Heart right ventricle (tissue), 16 donors: Measurements from ENCODE around the gene ESPNL. TPM values are rescaled to one million over a fixed set of nuclear protein-coding genes. Genes with fewer than 3 reads are reported as not detected.
A peak's percentile ranks its signal among the peaks of the same experiment; 100 is the strongest.

Experiments used
- ATAC-seq, 8 donors: fragments of 200-7000 bp; cut with Tn5 transposase; one replicate each; pipeline ENCODE4 v1.9.1; 2020; ENCODE audit warnings: mild to moderate bottlenecking in 8 of 8, moderate library complexity in 8 of 8, moderate number of reproducible peaks in 1 of 8
- DNase-seq, 2 donors: peaks; one replicate each; pipeline ENCODE4 v3.0.0-alpha.2; 2020
- H3K27ac ChIP-seq, 10 donors: fragments of 200-600 bp; sonication (generic) in 2 of 10; one replicate each; pipeline versions ENCODE4 v1.5.0 to v1.8.0; 2020 to 2022; ENCODE audit warnings: mild to moderate bottlenecking in 3 of 10
- H3K27me3 ChIP-seq, 7 donors: fragments of 200-600 bp; one replicate each; pipeline ENCODE4 v1.8.0; 2021 to 2022; ENCODE audit warnings: mild to moderate bottlenecking in 2 of 7
- H3K36me3 ChIP-seq, 9 donors: fragments of 200-600 bp; sonication (generic) in 1 of 9; one replicate each; pipeline versions ENCODE4 v1.5.0 to v1.8.0; 2020 to 2022; ENCODE audit warnings: mild to moderate bottlenecking in 2 of 9
- H3K4me1 ChIP-seq, 9 donors: fragments of 200-600 bp; sonication (generic) in 1 of 9; one replicate each; pipeline versions ENCODE4 v1.5.0 to v1.8.0; 2020 to 2022; ENCODE audit warnings: mild to moderate bottlenecking in 4 of 9
- H3K4me3 ChIP-seq, 10 donors: fragments of 200-600 bp; sonication (generic) in 2 of 10; one replicate each; pipeline versions ENCODE4 v1.5.0 to v1.8.0; 2020 to 2022; ENCODE audit warnings: mild to moderate bottlenecking in 7 of 10, moderate library complexity in 2 of 10
- H3K9me3 ChIP-seq, 11 donors: fragments of 200-600 bp in 10 of 11; sonication (generic) in 2 of 11; one replicate each; pipeline versions ENCODE4 v1.5.0 to v1.8.0; 2013 to 2022; ENCODE audit warnings: mild to moderate bottlenecking in 2 of 11, control low read depth in 1 of 11, moderate library complexity in 1 of 11
- CTCF ChIP-seq, 9 donors: fragments of 200-600 bp; sonication (generic) in 2 of 9; IDR thresholded peaks; one replicate each; pipeline versions ENCODE4 v1.5.0 to v1.8.0; 2021 to 2022; ENCODE audit warnings: antibody characterized with exemption in 9 of 9, mild to moderate bottlenecking in 5 of 9, moderate library complexity in 1 of 9
- WGBS, 2 donors: extraction: QIAGEN DNeasy Blood & Tissue Kit; methylation state at CpG; one replicate each; pipeline ENCODE4 v1.1.7; 2013; ENCODE audit warnings: inconsistent platforms in 1 of 2; 5-methylcytosine and 5-hydroxymethylcytosine counted together
- intact Hi-C, 10 donors: fragments of 100-400 bp; cut with DNase I; formaldehyde crosslinking; loops; one replicate each; pipeline versions ENCODE4 v1.11.1 to v1.14.2; 2022
- polyA plus RNA-seq, 2 donors: library from polyadenylated mRNA; stranded (reverse); fragments of 200-250 nt; gene quantifications; one replicate each; pipeline ENCODE4 v1.2.3, GENCODE V29; 2013
- total RNA-seq, 10 donors: library from RNA; stranded (reverse); fragmentation: NEBNext Ultra II Directional in 3 of 10; extraction: Animal tissue kit (Norgen Biotek cat#: 25700) in 3 of 10; gene quantifications; one replicate each; pipeline versions ENCODE4 v1.2.1 to v1.2.4, GENCODE V29; 2021 to 2023
- donor health status: Arrhythmogenic right ventricular cardiomyopathy.
- donor health status: ischemic (EF 13 %, LVEDD 7.1; RV severe dilation, severe dysfunction).
- donor health status: healthy with polysubstance abuse.
- donor health status: DM: no; HTN: yes; CAD: no.
- donor health status: DM: no; HTN: no; CAD: no.
- donor health status: ischemic (EF 25% LVEDD 6.9; RV normal size, moderate dysfunction).
- donor health status: ischemic (EF 25% LVEDD 5.7; RV mildly dilated, moderate dysfunction).
- donor health status: healthy.
- donor health status: DM: yes; HTN: yes; CAD: no.
- donor health status: Ischemic cardiomyopathy.
- donor health status: ischemic (EF 35%, LVEDD 5.7; RV mildly dilated, moderate dysfunction).
- donor health status: nonischemic (EF 11% LVEDD 7.7; RV severe dilation, severe dysfunction).
- donor health status: DM: yes; HTN: yes; CAD: no.
- donor health status: PGD.
- donor health status: ischemic (EF 29% LVEDD 5.4; RV normal size, mild dysfunction).
- donor health status: nonischemic (EF 23%, LVEDD 6.1; RV moderate dilation, normal function).

Gene ESPNL
- total and polyA plus RNA-seq, 12 donors: 0.01 to 1.7 (median 0.33) TPM; not detected in 2

GRCh38 chr2:238128061-238128440 is 27.9 kb downstream of the ESPNL start:
- DNase-seq (peak in 1 of 2 donors; percentile 1), ATAC-seq (no peak)
- Histone ChIP-seq H3K27me3 (no peaks in the 10 kb centered on the region), H3K36me3 (no peaks in the 10 kb centered on the region), H3K4me1 (peaks cover 0 to 8% (median 0%) of the 10 kb centered on the region in 9 donors), H3K27ac (no peak overlapping the region), H3K9me3 (no peaks in the 10 kb centered on the region), H3K4me3 (no peak overlapping the region)
- intact Hi-C loops: no loop called here
- WGBS, 2 donors: 88 to 96% methylated on average over 22 of the region's 22 CpGs
- TF ChIP-seq CTCF (IDR thresholded peaks at IDR 0.05): no peak

- TF ChIP-seq CTCF (IDR thresholded peaks at IDR 0.05): no peak
- no peak for ATAC-seq
Measured at GRCh38 chr2:238128534-238129001, 28.4 kb downstream of the ESPNL start.

DNA sequence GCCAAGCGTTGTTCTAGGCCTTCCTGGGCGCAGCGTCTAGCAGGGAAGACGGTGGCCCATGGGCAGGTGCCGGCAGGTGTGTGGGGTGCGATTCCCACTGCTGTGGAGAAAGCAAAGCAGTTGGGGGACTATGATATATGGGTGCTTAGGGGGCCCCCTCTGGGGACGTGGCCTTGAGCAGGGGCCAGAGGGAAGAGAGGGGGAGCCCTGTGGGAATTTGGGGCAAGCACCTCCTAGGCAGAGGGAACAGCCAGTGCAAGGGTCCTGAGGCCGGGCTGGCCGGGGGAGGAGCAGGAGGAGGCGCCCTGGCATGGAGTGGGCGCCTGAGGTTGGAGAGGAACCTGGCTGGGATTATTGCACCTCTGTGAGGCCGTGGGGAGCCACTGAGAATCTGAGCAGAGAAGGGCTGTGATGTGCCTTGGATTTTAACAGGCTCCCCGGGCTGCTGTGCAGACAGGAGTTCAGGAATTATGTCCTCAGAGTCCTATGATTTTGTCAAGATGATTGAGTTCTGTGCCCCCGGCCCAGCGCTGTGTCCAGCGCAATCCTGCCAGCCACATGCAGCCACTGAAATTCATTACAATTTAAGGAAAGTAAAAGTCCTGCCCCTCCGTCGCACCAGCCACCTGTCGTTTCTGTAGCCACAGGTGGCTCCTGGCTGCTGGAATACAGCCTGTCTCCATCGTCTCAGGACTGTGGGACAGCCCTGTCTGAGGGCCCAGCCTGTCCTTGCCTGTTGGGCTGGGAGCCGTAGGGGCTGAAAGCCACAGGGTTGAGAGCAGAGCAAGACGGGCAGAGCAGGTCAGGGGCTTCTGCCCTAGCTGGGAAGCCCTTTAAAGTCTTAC is 29.2 kb downstream of the ESPNL start:
- Histone ChIP-seq H3K27ac (no peak overlapping the region), H3K27me3 (no peaks in the 10 kb centered on the region), H3K4me3 (no peak overlapping the region), H3K9me3 (no peaks in the 10 kb centered on the region), H3K36me3 (no peaks in the 10 kb centered on the region), H3K4me1 (peaks cover 0 to 8% (median 0%) of the 10 kb centered on the region in 9 donors)
- ATAC-seq: no peak
- DNase-seq: peak in 1 of 2 donors; percentile 5
- intact Hi-C loops: loop anchor here in 1 of 10 donors (10.0 kb wide), 1 partner anchor 275 kb away; the partner anchor contains the start of gene RAMP1
- TF ChIP-seq CTCF (IDR thresholded peaks at IDR 0.05): no peak
- 89 to 93% methylated on average over 22 of the region's 22 CpGs for WGBS, 2 donors

More at GRCh38 chr2:238128534-238129001, 28.4 kb downstream of the ESPNL start:
- Histone ChIP-seq H3K27me3 (no peaks in the 10 kb centered on the region), H3K4me1 (peaks cover 0 to 8% (median 0%) of the 10 kb centered on the region in 9 donors), H3K27ac (no peak overlapping the region), H3K36me3 (no peaks in the 10 kb centered on the region), H3K4me3 (no peak overlapping the region), H3K9me3 (no peaks in the 10 kb centered on the region)
- intact Hi-C loops: no loop called here
- 63 to 79% methylated on average over 30 of the region's 30 CpGs for WGBS, 2 donors
- DNase-seq: peak in 1 of 2 donors; percentile 16

- ATAC-seq (no peak), DNase-seq (peak in 1 of 2 donors; percentile 6)
- Histone ChIP-seq H3K27ac (no peak overlapping the region), H3K36me3 (no peaks in the 10 kb centered on the region), H3K27me3 (no peaks in the 10 kb centered on the region), H3K9me3 (no peaks in the 10 kb centered on the region), H3K4me3 (no peak overlapping the region), H3K4me1 (peaks cover 0 to 8% (median 0%) of the 10 kb centered on the region in 9 donors)
- 88 to 92% methylated on average over 28 of the region's 28 CpGs for WGBS, 2 donors
- intact Hi-C loops: loop anchor here in 1 of 10 donors (10.0 kb wide), 1 partner anchor 275 kb away; the partner anchor contains the start of gene RAMP1
- TF ChIP-seq CTCF (IDR thresholded peaks at IDR 0.05): no peak
Measured at GRCh38 chr2:238130111-238130695, 30.1 kb downstream of the ESPNL start.
